ENCODE data around the gene LIG4. TPM values are rescaled to one million over a fixed set of nuclear protein-coding genes. Genes with fewer than 3 reads are reported as not detected.
A peak's percentile ranks its signal among the peaks of the same experiment; 100 is the strongest.

Gene LIG4
- polyA plus RNA-seq, 1 of the 3 experiments (the other 2 are of a cell fraction): 3.3 TPM

DNA sequence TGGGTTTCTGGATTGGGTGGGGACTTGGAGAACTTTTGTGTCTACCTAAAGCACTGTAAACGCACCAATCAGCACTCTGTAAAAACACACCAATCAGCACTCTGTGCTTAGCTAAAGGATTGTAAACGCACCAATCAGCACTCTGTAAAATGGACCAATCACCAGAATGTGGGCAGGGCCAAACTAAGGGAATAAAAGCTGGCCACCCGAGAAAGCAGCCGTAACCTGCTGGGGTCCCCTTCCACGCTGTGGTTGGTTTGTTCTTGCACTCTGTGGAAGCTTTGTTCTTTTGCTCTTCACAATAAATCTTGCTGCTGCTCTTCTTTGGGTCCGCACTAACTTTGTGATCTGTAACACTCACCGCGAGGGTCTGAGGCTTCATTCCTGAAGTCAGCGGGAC is 37.3 kb downstream of the LIG4 start (continued):
- no peak for TF ChIP-seq CTCF (IDR thresholded peaks at IDR 0.05)
- TF ChIP-seq, protein P1, sequence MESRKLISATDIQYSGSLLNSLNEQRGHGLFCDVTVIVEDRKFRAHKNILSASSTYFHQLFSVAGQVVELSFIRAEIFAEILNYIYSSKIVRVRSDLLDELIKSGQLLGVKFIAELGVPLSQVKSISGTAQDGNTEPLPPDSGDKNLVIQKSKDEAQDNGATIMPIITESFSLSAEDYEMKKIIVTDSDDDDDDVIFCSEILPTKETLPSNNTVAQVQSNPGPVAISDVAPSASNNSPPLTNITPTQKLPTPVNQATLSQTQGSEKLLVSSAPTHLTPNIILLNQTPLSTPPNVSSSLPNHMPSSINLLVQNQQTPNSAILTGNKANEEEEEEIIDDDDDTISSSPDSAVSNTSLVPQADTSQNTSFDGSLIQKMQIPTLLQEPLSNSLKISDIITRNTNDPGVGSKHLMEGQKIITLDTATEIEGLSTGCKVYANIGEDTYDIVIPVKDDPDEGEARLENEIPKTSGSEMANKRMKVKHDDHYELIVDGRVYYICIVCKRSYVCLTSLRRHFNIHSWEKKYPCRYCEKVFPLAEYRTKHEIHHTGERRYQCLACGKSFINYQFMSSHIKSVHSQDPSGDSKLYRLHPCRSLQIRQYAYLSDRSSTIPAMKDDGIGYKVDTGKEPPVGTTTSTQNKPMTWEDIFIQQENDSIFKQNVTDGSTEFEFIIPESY (IDR thresholded peaks at IDR 0.05; ENCODE audit: borderline replicate concordance, low read depth): no peak
- TF ChIP-seq TAF1 (IDR thresholded peaks at IDR 0.05; ENCODE audit: borderline replicate concordance, low read depth, low read length): no peak

DNA sequence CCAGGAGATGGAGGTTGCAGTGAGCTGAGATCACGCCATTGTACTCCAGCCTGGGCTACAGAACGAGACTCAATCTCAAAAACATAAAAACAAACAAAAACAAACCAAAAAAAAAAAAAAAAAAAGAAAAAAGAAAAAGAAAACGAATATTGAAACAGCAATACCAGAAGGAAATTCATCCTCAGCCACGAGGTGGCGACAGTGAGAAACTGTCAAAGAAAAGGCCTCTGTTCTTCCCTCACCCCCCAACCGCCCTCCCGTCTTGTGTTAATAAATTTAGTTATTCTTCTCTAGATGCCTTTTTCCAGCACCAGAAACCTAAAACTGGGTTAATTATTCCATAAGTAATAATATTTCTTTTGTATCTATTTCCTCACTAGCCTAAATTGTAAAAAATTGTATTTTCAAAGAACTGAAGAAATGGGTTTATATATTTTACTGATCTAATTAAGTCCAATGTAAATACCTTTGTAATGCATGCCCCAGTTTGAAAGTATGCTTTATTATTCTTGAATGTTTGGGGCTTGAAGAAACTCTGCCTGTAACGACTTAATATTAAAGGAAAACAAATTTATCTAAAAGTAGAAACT is 38.6 kb downstream of the LIG4 start:
- peak overlapping the region in 1 of 2 experiments; percentile 23; a peak in 1 of 4 replicates for H3K4me3 ChIP-seq (ENCODE audit: low read depth in 2 of 2, low read length in 1 of 2)
- ChIA-PET CTCF (interaction anchor here (1.1 to 2.6 kb wide), 3 partner anchors 12 to 46 kb away, joined by 3 to 6 read pairs (median 3); no protein-coding TSS in a partner anchor), POLR2A (no interaction called here)
- no peaks in the 10 kb centered on the region for H4K20me1 ChIP-seq (ENCODE audit: insufficient read depth)
- H3K27ac ChIP-seq (ENCODE audit: low read depth in 2 of 2, low read length in 1 of 2): no peak overlapping the region
- H3F3A ChIP-seq (replicated peaks; ENCODE audit: insufficient read depth): no peaks in the 10 kb centered on the region
- no peaks in the 10 kb centered on the region for H3K36me3 ChIP-seq (replicated peaks in 1 of 2; ENCODE audit: control insufficient read depth in 1 of 2, insufficient read depth in 2 of 2, low read length in 1 of 2)
- TF ChIP-seq EP300 (IDR thresholded peaks at IDR 0.05; ENCODE audit: borderline replicate concordance in 1 of 2, low read depth in 1 of 2, low read length in 1 of 2) (no peak), ELF1 (IDR thresholded peaks at IDR 0.05) (no peak), RAD21 (IDR thresholded peaks at IDR 0.05; ENCODE audit: low read length) (peak; percentile 33; the same call in 1 of the 2 replicates), CTCF (IDR thresholded peaks at IDR 0.05) (peak; percentile 69), TCF12 (IDR thresholded peaks at IDR 0.05) (no peak), SMC3 (IDR thresholded peaks at IDR 0.05; ENCODE audit: low read depth, low read length) (no peak), TAF1 (IDR thresholded peaks at IDR 0.05; ENCODE audit: borderline replicate concordance, low read depth, low read length) (no peak)
- H3K4me1 ChIP-seq (ENCODE audit: control insufficient read depth in 1 of 2, insufficient read depth in 2 of 2, low read depth in 1 of 2, low read length in 1 of 2): no peaks in the 10 kb centered on the region
- no peaks in the 10 kb centered on the region for H3K27me3 ChIP-seq (ENCODE audit: insufficient read depth)
- H2AFZ ChIP-seq (ENCODE audit: low read depth): no peak overlapping the region
- WGBS (ENCODE audit: low lambda C conversion rate): 29% methylated on average over 8 of the region's 8 CpGs
- peak; percentile 46 for DNase-seq
- no peaks in the 10 kb centered on the region for H3K9me2 ChIP-seq
- no peak overlapping the region for H3K4me2 ChIP-seq
- H3K9me3 ChIP-seq: no peaks in the 10 kb centered on the region
- no peak overlapping the region for H3K9ac ChIP-seq
- no peaks in the 10 kb centered on the region for H3K79me2 ChIP-seq (ENCODE audit: insufficient read depth)
